Loucy (cell line): Measurements from ENCODE around the gene ANKRD6.

Experiments used
- H2AFZ ChIP-seq: fragments of 200-600 bp; sonication (generic); 2 replicates; pipeline ENCODE4 v1.6.0; 2016; ENCODE audit warnings: antibody characterized with exemption, mild to moderate bottlenecking, low read length, moderate library complexity
- H3F3A ChIP-seq: fragments of 200-600 bp; 2 replicates; pipeline ENCODE4 v1.6.0; 2016; ENCODE audit warnings: antibody characterized with exemption, low read depth, mild to moderate bottlenecking
- H3K27me3 ChIP-seq: fragments of 200-600 bp; sonication (generic); 2 replicates; pipeline ENCODE4 v1.6.1; 2014; ENCODE audit warnings: low read length, mild to moderate bottlenecking; ENCODE audit not compliant: insufficient read depth, poor library complexity, severe bottlenecking
- H3K36me3 ChIP-seq: fragments of 200-600 bp; sonication (generic); 2 replicates; pipeline ENCODE4 v1.6.1; 2016; ENCODE audit warnings: low read length; ENCODE audit not compliant: insufficient read depth
- H3K4me1 ChIP-seq: fragments of 200-600 bp; sonication (generic); 2 replicates; pipeline ENCODE4 v1.5.1; 2014; ENCODE audit warnings: low read length, mild to moderate bottlenecking; ENCODE audit not compliant: insufficient read depth, poor library complexity, severe bottlenecking
- H3K4me2 ChIP-seq: fragments of 200-600 bp; sonication (generic); 2 replicates; pipeline ENCODE4 v1.6.0; 2014; ENCODE audit warnings: antibody characterized with exemption, low read length, low read depth, mild to moderate bottlenecking; ENCODE audit not compliant: poor library complexity, severe bottlenecking
- H3K4me3 ChIP-seq: fragments of 200-600 bp; sonication (generic); 2 replicates; pipeline ENCODE4 v1.5.1; 2014; ENCODE audit warnings: low read length, mild to moderate bottlenecking, mixed read lengths; ENCODE audit not compliant: poor library complexity, severe bottlenecking
- H3K79me2 ChIP-seq: fragments of 200-600 bp; sonication (generic); 2 replicates; pipeline ENCODE4 v1.6.1; 2014; ENCODE audit warnings: low read length; ENCODE audit not compliant: insufficient read depth
- H3K9ac ChIP-seq: fragments of 200-600 bp; sonication (generic); 2 replicates; pipeline ENCODE4 v1.6.0; 2014; ENCODE audit warnings: mild to moderate bottlenecking, low read depth, low read length, moderate library complexity; ENCODE audit not compliant: poor library complexity, severe bottlenecking
- H3K9me2 ChIP-seq: fragments of 200-600 bp; sonication (generic); replicated peaks from 2 replicates; pipeline ENCODE4 v1.6.1; 2016; ENCODE audit warnings: low read depth, low read length, mixed read lengths
- H3K9me3 ChIP-seq: fragments of 200-600 bp; sonication (generic); 2 replicates; pipeline ENCODE4 v1.6.1; 2014; ENCODE audit warnings: mild to moderate bottlenecking, antibody characterized with exemption, low read length, low read depth; ENCODE audit not compliant: insufficient read depth
- H4K20me1 ChIP-seq: fragments of 200-600 bp; sonication (generic); 2 replicates; pipeline ENCODE4 v1.6.0; 2014; ENCODE audit warnings: antibody characterized with exemption, low read length, mild to moderate bottlenecking; ENCODE audit not compliant: insufficient read depth, poor library complexity, severe bottlenecking
- EZH2phosphoT487 ChIP-seq: fragments of 200-600 bp; IDR thresholded peaks from 2 replicates; pipeline ENCODE4 v1.6.1; 2018; ENCODE audit warnings: antibody characterized with exemption, mild to moderate bottlenecking, moderate library complexity, borderline replicate concordance
- TF ChIP-seq, protein P1 (sequence below): fragments of 200-600 bp; sonication (generic); conservative IDR thresholded peaks from 2 replicates; pipeline ENCODE4 v1.5.1; 2014; ENCODE audit warnings: mild to moderate bottlenecking, antibody characterized with exemption, low read length

Gene ANKRD6

GRCh38 chr6:89642956-89643355, 210.0 kb downstream of the ANKRD6 start:
- peaks cover 8% of the 10 kb centered on the region for H3K4me1 ChIP-seq
- H3K4me3 ChIP-seq, result no peak overlapping the region
- H3K79me2 ChIP-seq, result peaks cover 3% of the 10 kb centered on the region
- no peaks in the 10 kb centered on the region for H3K9me3 ChIP-seq
- H2AFZ ChIP-seq, result no peak overlapping the region
- H3K27me3 ChIP-seq, result no peaks in the 10 kb centered on the region
- H3K9me2 ChIP-seq, result no peaks in the 10 kb centered on the region
- no peak overlapping the region for H3K9ac ChIP-seq
- no peaks in the 10 kb centered on the region for H4K20me1 ChIP-seq
- H3F3A ChIP-seq, result no peaks in the 10 kb centered on the region
- TF ChIP-seq, protein P1, sequence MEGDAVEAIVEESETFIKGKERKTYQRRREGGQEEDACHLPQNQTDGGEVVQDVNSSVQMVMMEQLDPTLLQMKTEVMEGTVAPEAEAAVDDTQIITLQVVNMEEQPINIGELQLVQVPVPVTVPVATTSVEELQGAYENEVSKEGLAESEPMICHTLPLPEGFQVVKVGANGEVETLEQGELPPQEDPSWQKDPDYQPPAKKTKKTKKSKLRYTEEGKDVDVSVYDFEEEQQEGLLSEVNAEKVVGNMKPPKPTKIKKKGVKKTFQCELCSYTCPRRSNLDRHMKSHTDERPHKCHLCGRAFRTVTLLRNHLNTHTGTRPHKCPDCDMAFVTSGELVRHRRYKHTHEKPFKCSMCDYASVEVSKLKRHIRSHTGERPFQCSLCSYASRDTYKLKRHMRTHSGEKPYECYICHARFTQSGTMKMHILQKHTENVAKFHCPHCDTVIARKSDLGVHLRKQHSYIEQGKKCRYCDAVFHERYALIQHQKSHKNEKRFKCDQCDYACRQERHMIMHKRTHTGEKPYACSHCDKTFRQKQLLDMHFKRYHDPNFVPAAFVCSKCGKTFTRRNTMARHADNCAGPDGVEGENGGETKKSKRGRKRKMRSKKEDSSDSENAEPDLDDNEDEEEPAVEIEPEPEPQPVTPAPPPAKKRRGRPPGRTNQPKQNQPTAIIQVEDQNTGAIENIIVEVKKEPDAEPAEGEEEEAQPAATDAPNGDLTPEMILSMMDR, result no peak
- no peak for TF ChIP-seq EZH2phosphoT487
- H3K4me2 ChIP-seq, result no peak overlapping the region
- peaks cover 45% of the 10 kb centered on the region; the same call in 1 of the 2 replicates for H3K36me3 ChIP-seq

- no peak for TF ChIP-seq EZH2phosphoT487
- TF ChIP-seq, protein P1, result no peak
- Histone ChIP-seq H3K9me3 (no peaks in the 10 kb centered on the region), H3F3A (no peaks in the 10 kb centered on the region), H3K36me3 (peaks cover 50% of the 10 kb centered on the region; the same call in 1 of the 2 replicates), H4K20me1 (no peaks in the 10 kb centered on the region), H2AFZ (no peak overlapping the region), H3K4me3 (no peak overlapping the region), H3K79me2 (no peaks in the 10 kb centered on the region), H3K27me3 (no peaks in the 10 kb centered on the region), H3K4me1 (peaks cover 6% of the 10 kb centered on the region), H3K4me2 (no peak overlapping the region), H3K9me2 (no peaks in the 10 kb centered on the region), H3K9ac (no peak overlapping the region)
Measured at GRCh38 chr6:89643406-89643805, 210.5 kb downstream of the ANKRD6 start.

DNA sequence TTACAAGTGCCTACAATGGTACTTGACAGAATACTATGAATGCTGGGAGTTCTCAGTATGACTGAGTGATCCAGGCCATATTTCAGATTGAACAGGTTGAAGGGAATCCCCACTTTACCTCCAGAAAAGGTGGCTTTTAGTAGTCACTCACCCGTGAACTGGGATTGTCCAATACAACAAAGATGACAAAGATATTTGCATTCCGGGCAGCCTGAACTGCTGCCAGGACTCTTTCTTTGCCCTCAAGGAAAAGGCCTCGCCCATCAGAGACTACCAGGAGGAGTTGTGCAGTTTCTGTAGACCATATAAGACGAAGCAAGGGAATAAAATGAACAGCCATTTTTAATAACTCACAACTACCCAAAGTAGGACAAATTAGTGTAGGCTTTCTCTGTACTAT, 211.9 kb downstream of the ANKRD6 start:
- Histone ChIP-seq H3K36me3 (peaks cover 61% of the 10 kb centered on the region; the same call in 1 of the 2 replicates), H3K9me2 (no peaks in the 10 kb centered on the region), H3F3A (no peaks in the 10 kb centered on the region), H2AFZ (no peak overlapping the region), H3K79me2 (no peaks in the 10 kb centered on the region), H3K4me2 (no peak overlapping the region), H3K9ac (no peak overlapping the region), H3K27me3 (no peaks in the 10 kb centered on the region), H4K20me1 (no peaks in the 10 kb centered on the region), H3K4me3 (no peak overlapping the region), H3K9me3 (no peaks in the 10 kb centered on the region), H3K4me1 (no peaks in the 10 kb centered on the region)
- TF ChIP-seq, protein P1, result no peak
- TF ChIP-seq EZH2phosphoT487, result no peak
